SK-MEL-5 (cell line): ENCODE results near the gene PRR30. TPM values are rescaled to one million over a fixed set of nuclear protein-coding genes. Genes with fewer than 3 reads are reported as not detected.
A peak's percentile ranks its signal among the peaks of the same experiment; 100 is the strongest.
"Not testable (repeated sequence)": the region's sequence is repeated elsewhere in the genome, so short reads cannot be mapped to it uniquely, and the experiment has no call there.

Source experiments
- DNase-seq: peaks from one replicate; pipeline ENCODE4 v3.0.0-alpha.2; 2016; ENCODE audit warnings: low read depth, low spot score
- in situ Hi-C: cut with HindIII; loops from 2 replicates; pipeline ENCODE4 v1.10.0; 2016; ENCODE audit warnings: low sequenced_read_pairs, high pct_unique_total_duplicates, low pct_unique_long_range_greater_than_20kb
- polyA plus RNA-seq, 2 experiments: library from polyadenylated mRNA; depleted of rRNA; stranded (reverse); fragments of >200 nt; gene quantifications; 2 replicates each; pipeline ENCODE4 v1.2.3, GENCODE V29; 2015
- total RNA-seq: library from RNA; depleted of rRNA; stranded (reverse); fragments of >200 nt; shearing (Covaris generic); gene quantifications from 2 replicates; pipeline ENCODE4 v1.2.3, GENCODE V29; 2014; rRNA removed

Gene PRR30
- total RNA-seq = not detected in 2 replicates
- polyA plus RNA-seq (2015; cell fraction: cytosol; rRNA removed) = not detected in 2 replicates
- polyA plus RNA-seq (2015; cell fraction: nucleus; rRNA removed) = not detected in 2 replicates

DNA sequence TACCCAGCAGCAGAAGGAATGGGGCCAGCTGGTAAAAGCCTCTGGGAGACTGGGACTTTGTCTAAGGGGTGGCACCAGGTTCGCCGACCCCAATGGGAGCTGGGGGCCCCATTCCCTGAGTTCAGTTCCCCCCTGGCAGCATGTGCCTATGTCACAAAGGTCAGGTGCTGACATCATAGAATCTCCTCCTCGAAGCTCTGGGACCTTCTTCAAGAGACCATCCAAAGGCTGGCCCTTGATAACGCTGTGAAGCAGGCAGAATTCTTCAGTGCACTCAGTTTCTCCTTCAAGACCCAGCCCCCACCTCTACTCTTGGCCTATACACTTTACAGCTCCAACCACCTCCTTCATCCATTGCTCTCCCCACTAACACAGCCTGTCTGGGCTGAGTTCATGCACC, at the start of gene PRR30:
PRR30 (minus strand) TSS at position 101 of the 400 bp plus-strand sequence. CDS start 1,081 bp downstream, outside the sequence.
- DNase-seq = no peak
- in situ Hi-C loops = no loop called here

GRCh38 chr2:27186613-27187345, 47.6 kb upstream of the PRR30 start:
- DNase-seq = no peak
- in situ Hi-C loops = no loop called here

DNA sequence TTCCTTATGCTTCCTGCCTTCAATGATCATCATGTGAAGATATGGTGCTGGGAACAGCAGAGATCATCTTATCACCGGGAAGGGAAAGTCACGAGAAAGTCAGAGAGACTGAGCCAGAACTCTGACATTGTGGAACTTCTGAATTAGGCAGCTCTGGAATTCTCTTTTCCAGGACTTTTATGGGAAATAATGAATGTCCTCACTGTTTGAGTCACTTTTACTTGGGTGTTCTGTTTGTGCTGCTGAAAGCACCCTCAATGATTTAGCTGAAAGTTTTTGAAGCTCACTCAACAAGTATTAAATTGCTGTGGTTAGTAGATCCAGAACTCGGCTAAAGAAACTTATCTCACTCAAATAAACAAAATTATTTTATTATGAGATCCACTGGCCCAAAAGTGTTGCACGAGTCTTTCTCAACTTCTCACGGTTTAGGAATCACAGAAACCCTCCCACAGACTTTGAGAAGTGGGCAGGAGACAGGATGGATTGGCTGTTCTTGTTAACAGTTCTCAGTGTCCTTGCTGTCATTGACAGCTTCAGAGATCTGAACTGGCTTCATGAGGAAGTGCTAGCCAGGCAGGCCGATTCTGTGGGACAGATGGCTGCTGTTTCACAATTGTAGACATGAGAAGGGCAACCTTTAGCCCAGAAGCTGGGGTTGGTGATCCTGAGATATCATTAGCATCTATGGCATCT, 46.3 kb upstream of the PRR30 start:
- in situ Hi-C loops = no loop called here
- DNase-seq = peak; percentile 73

- in situ Hi-C loops = no loop called here
- no peak for DNase-seq
Measured at GRCh38 chr2:27184115-27184514, 44.9 kb upstream of the PRR30 start.

GRCh38 chr2:27182346-27182745, 43.1 kb upstream of the PRR30 start:
- in situ Hi-C loops = no loop called here
- no peak for DNase-seq

DNA sequence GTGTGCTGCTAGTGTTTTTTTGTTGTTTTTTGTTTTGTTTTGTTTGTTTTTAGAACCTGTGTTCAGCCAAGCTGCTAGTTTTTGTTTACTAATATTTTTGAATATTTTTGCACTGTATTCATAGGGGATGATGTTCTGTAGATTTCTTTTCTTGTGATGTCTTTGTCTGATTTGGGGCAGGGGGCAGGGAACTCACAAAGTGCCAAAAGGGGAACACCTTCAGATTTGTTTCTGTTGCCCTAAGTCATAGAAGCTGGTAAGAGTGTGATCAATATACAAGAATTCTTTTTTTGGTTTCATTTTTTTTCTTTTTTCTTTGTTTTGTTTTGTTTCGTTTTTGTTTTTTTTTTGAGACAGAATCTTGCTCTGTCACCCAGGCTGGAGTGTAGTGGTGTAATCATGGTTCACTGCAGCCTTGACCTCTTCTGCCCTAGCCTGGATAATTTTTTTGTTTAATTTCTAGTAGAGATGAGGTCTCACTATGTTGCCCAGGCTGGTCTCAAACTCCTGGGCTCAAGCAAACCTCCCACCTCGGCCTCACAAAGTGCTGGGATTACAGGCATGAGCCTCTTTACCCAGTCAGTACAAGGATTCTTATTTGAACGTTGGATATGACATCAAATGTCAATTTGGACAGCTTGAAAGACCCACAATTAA, 40.3 kb upstream of the PRR30 start:
- in situ Hi-C loops = no loop called here

GRCh38 chr2:27178469-27178868, 39.3 kb upstream of the PRR30 start:
- in situ Hi-C loops = no loop called here
- no peak for DNase-seq

More for the DNA sequence above, 40.3 kb upstream of the PRR30 start:
- no peak for DNase-seq

DNA sequence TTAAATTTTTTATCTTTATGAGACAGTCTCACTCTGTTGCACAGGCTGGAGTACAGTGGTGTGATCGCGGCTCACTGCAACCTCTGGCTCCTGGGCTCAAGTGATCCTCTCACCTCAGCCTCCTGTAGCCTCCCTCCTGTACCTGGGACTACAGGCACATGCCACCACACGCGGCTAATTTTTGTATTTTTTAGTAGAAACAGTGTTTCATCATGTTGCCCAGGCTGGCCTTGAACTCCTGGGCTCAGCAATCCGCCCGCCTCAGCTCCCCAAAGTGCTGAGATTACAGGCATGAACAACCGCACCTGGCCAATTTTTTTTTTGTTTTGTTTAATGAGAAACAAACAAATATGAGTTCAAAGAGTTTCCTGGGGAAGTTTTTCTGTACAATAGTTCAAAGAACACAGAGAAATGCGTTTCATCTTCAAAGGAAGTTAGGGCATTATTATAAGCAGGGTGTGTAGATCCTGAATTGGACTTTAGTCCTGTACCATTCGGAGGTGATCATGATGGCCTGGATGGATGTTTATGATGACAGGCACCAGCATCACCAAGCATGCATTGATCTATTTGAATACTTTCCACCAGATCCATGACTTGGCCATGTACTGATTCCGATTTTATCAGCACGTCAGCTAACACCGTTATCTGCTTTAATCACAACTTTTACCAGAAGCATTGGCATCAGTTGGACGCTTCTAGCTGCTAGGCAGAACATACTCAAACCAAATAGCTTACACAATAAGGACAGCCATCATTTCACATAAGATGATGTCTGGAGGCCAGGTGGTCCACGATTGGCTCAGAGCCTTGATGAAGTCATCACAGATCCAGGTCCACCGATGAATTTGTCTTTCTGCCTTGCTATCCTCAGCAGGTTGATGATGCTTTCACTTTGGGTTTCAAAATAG, 38.5 kb upstream of the PRR30 start:
- no peak for DNase-seq
- in situ Hi-C loops = no loop called here

DNA sequence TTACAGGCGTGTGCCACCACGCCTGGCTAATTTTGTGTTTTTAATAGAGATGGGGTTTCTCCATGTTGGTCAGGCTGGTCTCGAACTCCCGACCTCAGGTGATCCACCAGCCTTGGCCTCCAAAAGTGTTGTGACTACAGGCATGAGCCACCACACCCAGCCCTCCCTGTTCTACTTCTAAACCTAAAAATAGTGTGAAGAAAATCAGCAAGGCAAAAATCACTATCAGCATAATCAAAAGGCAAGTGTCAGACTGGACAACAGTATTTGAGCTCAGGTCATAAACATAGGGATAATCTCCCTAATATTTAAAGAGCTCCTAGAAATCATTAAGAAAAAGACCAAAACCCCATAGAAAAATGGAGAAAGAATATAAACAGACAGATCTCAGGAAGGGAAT, 36.6 kb upstream of the PRR30 start:
- DNase-seq, in situ Hi-C loops: not testable (repeated sequence)

- DNase-seq = no peak
- in situ Hi-C loops = no loop called here
Measured at GRCh38 chr2:27175330-27175729, 36.1 kb upstream of the PRR30 start.

DNA sequence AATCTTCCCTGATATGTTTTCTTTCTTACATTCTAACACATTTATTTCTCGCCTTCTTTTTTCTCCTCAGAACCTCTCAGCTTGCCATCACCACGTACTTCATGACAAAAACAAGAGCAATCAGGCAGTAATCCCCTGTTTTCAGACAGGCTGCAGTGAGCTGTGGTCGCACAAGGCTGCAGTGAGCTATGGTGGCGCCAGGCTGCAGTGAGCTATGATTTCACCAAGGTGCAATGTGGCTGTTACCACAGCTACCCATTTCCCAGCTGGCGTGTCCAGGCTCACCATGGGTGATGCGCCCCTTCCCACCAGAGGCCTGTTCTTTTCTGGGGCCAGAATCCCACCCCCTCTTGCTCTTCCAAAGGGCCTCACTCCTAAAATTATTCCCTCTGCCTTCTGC, 35.4 kb upstream of the PRR30 start:
- in situ Hi-C loops = no loop called here
- no peak for DNase-seq

GRCh38 chr2:27171351-27171848, 32.2 kb upstream of the PRR30 start:
- in situ Hi-C loops = no loop called here
- no peak for DNase-seq

DNA sequence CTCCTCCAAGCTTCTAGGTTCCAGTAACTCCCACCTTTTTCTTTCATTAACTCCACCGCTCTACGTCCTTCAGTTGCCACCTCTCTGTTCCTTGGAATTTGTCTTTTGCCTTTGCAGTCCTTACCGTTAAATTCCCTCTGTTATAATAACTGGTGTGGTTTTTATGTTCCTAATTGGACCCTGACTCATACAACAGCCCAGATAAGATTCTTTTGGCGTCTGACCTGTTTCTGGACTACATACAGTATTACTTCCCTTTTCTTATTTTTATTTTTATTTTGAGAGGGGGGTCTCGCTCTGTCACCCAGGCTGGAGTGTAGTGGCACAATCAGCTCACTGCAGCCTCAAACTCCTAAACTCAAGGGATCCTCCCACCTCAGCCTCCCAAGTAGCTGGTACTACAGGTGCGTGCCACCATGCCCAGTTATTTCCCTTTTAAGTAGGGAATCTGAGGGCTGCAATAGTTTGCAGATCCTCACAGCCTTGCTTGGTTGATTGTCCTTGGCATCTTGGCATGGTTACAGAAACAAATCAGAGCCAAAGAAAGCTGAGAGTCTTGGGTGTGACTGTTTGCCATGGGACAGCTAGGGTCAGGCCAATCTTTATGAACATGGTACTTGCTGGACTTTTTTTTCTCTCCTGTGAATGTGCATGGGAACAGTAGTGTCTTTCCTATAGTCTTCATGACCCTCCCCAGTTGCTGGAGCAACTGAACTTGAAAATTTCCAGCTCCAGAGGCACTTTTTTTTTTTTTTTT, 31.5 kb upstream of the PRR30 start:
- no peak for DNase-seq
- in situ Hi-C loops = no loop called here

DNA sequence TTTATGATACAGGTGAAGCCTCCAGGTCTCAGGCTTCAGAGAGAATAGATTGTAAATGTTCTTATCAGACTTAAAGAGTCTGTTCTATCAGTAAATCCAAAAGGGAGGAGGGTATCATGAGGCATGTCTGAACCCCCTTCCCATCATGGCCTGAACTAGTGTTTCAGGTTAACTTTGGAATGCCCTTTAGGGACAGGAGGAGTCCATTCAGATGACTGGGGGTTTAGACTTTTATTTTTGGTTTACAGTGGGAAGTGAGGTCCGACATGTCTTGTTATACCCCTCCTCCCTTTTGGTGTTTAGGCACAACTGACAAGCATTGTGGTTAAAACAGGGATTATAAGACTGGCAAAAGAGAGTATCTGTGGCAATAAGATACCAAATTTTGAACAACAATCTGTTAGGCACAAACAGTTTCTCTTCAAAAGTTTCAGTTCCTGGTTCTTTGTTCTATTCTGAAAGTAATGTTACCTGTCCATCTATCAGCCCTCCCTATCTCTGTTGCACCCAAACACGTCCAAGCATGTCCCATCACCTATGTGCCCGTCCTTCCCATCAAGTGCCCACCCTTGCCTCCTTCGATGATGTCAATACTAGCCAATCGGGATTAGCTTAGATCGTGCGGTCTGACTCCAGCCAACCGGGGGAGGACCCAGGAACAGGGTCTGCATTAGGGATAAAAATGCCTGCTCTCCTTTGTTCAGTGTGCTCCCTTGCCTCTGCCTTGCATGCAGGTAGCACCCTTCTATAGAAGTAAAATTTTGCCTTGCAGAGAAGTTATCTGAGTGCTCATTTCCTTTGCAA, 26.0 kb upstream of the PRR30 start:
- no peak for DNase-seq
- in situ Hi-C loops = no loop called here

- DNase-seq = peak; percentile 22
- in situ Hi-C loops = no loop called here
Measured at GRCh38 chr2:27162151-27163121, 23.2 kb upstream of the PRR30 start.
